ENCODE measurements around the gene ZCCHC17.
"Not testable (repeated sequence)": the region's sequence is repeated elsewhere in the genome, so short reads cannot be mapped to it uniquely, and the experiment has no call there.

The ZCCHC17 gene

GRCh38 chr1:31381394-31382294, 84.8 kb downstream of the ZCCHC17 start:
- TF ChIP-seq CTCF (IDR thresholded peaks at IDR 0.05; ENCODE audit: low read depth, low read length): no peak
- H3K4me3 ChIP-seq (ENCODE audit: low read depth, low read length): no peak overlapping the region

DNA sequence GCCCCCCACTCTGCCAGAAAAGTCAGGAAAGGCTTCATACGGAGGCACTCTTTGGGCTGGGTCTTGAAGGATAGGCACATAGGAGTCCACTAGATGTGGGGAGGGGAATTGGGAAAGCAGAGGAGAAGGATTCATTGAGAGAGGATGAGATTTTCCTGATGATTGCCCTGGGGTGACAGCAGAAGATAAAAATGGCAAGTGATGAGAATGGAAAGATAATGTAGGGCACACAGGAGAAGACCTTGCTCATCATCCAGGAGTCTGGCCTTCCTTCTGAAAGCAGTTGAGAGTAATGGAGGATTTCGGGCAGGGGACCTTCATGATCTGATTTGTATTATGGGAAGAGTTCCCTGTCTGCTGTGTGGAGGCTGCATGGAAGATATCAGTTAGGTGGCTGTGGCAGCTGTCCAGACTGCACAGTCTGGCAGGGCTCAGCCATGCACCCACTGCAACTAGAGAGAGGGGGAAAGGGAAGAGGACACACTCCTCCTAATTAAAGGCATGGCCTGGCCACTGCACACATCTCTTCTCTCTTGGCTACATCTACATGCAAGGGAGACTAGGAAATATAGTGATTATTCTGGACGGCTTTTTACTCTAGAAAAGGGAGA, 85.7 kb downstream of the ZCCHC17 start:
- TF ChIP-seq CTCF (IDR thresholded peaks at IDR 0.05; ENCODE audit: low read depth, low read length): no peak
- no peak overlapping the region for H3K4me3 ChIP-seq (ENCODE audit: low read depth, low read length)

DNA sequence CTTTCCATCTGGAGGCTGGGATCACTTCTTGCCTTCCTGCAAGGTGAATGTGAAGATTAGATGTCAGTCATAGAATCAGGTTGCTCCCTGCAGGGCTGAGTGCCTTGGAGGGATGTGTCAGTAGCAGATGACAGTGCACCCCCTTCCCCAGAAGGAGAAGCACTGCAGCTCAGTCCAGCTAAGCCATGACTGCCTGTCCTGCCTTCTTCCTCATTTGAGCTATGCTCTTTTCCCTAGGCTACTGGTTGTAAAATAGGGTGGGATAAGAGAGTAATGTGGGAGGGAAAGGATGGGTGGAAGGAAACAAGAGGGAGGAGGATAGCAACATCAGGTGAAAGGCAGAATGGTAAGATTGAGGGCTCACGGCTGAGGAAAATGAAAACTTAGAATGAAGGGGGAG, 87.1 kb downstream of the ZCCHC17 start:
- no peak for TF ChIP-seq CTCF (IDR thresholded peaks at IDR 0.05; ENCODE audit: low read depth, low read length)

GRCh38 chr1:31386576-31387243, 89.9 kb downstream of the ZCCHC17 start:
- not testable (repeated sequence) for H3K4me3 ChIP-seq (ENCODE audit: low read depth, low read length)

More for the DNA sequence above, 87.1 kb downstream of the ZCCHC17 start:
- H3K4me3 ChIP-seq (ENCODE audit: low read depth, low read length): no peak overlapping the region

GRCh38 chr1:31387612-31388011, 90.8 kb downstream of the ZCCHC17 start:
- TF ChIP-seq CTCF (IDR thresholded peaks at IDR 0.05; ENCODE audit: low read depth, low read length): no peak
- no peak overlapping the region for H3K4me3 ChIP-seq (ENCODE audit: low read depth, low read length)

- TF ChIP-seq CTCF (IDR thresholded peaks at IDR 0.05; ENCODE audit: low read depth, low read length): no peak
- H3K4me3 ChIP-seq (ENCODE audit: low read depth, low read length): no peak overlapping the region
Measured at GRCh38 chr1:31389616-31390015, 92.8 kb downstream of the ZCCHC17 start.

- no peak overlapping the region for H3K4me3 ChIP-seq (ENCODE audit: low read depth, low read length)
- TF ChIP-seq CTCF (IDR thresholded peaks at IDR 0.05; ENCODE audit: low read depth, low read length): no peak
Measured at GRCh38 chr1:31390071-31390470, 93.2 kb downstream of the ZCCHC17 start.
